Lung (tissue), 12 donors: Measurements from ENCODE around the gene SRPK2. TPM values are rescaled to one million over a fixed set of nuclear protein-coding genes. Genes with fewer than 3 reads are reported as not detected.
"Not testable (repeated sequence)": the region's sequence is repeated elsewhere in the genome, so short reads cannot be mapped to it uniquely, and the experiment has no call there.

Experiments used
- ATAC-seq: fragments of 200-7000 bp; cut with Tn5 transposase; one replicate; pipeline ENCODE4 v1.9.1; 2020; ENCODE audit warnings: moderate number of reproducible peaks; ENCODE audit not compliant: insufficient read depth, low FRiP score
- DNase-seq, 3 donors: peaks; one replicate each; pipeline ENCODE4 v3.0.0-alpha.2; 2013 to 2017
- H3K27ac ChIP-seq, 2 donors: one replicate each; pipeline ENCODE4 v1.5.1; 2013; ENCODE audit warnings: mild to moderate bottlenecking in 2 of 2, moderate library complexity in 2 of 2, control low read depth in 1 of 2, inconsistent platforms in 1 of 2, low read depth in 1 of 2, low read length in 1 of 2
- H3K27me3 ChIP-seq, 3 donors: one replicate each; pipeline ENCODE4 v1.5.1; 2013; ENCODE audit warnings: low read length in 2 of 3; ENCODE audit not compliant: control insufficient read depth in 3 of 3, insufficient read depth in 3 of 3
- H3K36me3 ChIP-seq, 4 donors: one replicate each; pipeline ENCODE4 v1.5.1; 2013; ENCODE audit warnings: low read length in 4 of 4, mild to moderate bottlenecking in 1 of 4, moderate library complexity in 1 of 4; ENCODE audit not compliant: control insufficient read depth in 4 of 4, insufficient read depth in 4 of 4
- H3K4me1 ChIP-seq, 5 donors: one replicate each; pipeline ENCODE4 v1.5.1; 2013; ENCODE audit warnings: low read length in 5 of 5, mild to moderate bottlenecking in 2 of 5, moderate library complexity in 1 of 5; ENCODE audit not compliant: control insufficient read depth in 5 of 5, insufficient read depth in 5 of 5
- H3K4me3 ChIP-seq: one replicate; pipeline ENCODE4 v1.5.1; 2013; ENCODE audit warnings: mild to moderate bottlenecking, control low read depth, moderate library complexity
- H3K9ac ChIP-seq, 2 donors: one replicate each; pipeline ENCODE4 v1.5.1; 2013; ENCODE audit warnings: low read length in 2 of 2, control low read depth in 1 of 2; ENCODE audit not compliant: insufficient read depth in 1 of 2
- H3K9me3 ChIP-seq, 4 donors: one replicate each; pipeline ENCODE4 v1.5.1; 2013; ENCODE audit warnings: low read length in 3 of 4, mild to moderate bottlenecking in 1 of 4, moderate library complexity in 1 of 4; ENCODE audit not compliant: control insufficient read depth in 4 of 4, insufficient read depth in 3 of 4
- CTCF ChIP-seq: IDR thresholded peaks from 2 replicates; pipeline ENCODE4 v1.5.1; 2012; ENCODE audit warnings: mild to moderate bottlenecking; ENCODE audit errors: control extremely low read depth, extremely low read depth
- WGBS, 2 donors: extraction: QIAGEN DNeasy Blood & Tissue Kit; methylation state at CpG; one replicate each; pipeline ENCODE4 v1.1.7; 2013; 5-methylcytosine and 5-hydroxymethylcytosine counted together
- polyA plus RNA-seq, 2 donors: library from polyadenylated mRNA; stranded (reverse); fragments of 200-250 nt; gene quantifications; one replicate each; pipeline ENCODE4 v1.2.1, GENCODE V29; 2013
- total RNA-seq, 2 donors: library from RNA; depleted of rRNA in 1 of 2; stranded (reverse); fragments of >200 nt in 1 of 2; gene quantifications; one replicate each; pipeline ENCODE4 v1.2.1, GENCODE V29; 2014 to 2021
- donor health status: control.
- donor health status: control.
- donor health status: Bipolar disorder and iron deficiency.
- donor health status: healthy.
- donor health status: DM: yes; HTN: yes; CAD: no.

Gene SRPK2
- total and polyA plus RNA-seq, 4 donors, result 10.8 to 71.2 (median 23.2) TPM

GRCh38 chr7:105325216-105325904 lies 63.4 kb downstream of the SRPK2 start:
- 88 to 89% methylated on average over 5 of the region's 5 CpGs for WGBS, 2 donors
- no peaks in the 10 kb centered on the region for H3K9me3 ChIP-seq
- no peak for DNase-seq
- H3K36me3 ChIP-seq, result no peaks in the 10 kb centered on the region
- H3K27me3 ChIP-seq, result no peaks in the 10 kb centered on the region
- no peak overlapping the region for H3K9ac ChIP-seq
- H3K4me1 ChIP-seq, result peaks cover 0 to 1% (median 0%) of the 10 kb centered on the region in 5 donors
- no peak for ATAC-seq
- no peak overlapping the region for H3K4me3 ChIP-seq
- no peak overlapping the region for H3K27ac ChIP-seq
- no peak for TF ChIP-seq CTCF

- not testable (repeated sequence) for ATAC-seq
Measured at GRCh38 chr7:105324606-105325005, 64.1 kb downstream of the SRPK2 start.

GRCh38 chr7:105323366-105323765 lies 65.4 kb downstream of the SRPK2 start:
- H3K36me3 ChIP-seq, result no peaks in the 10 kb centered on the region
- H3K9me3 ChIP-seq, result no peaks in the 10 kb centered on the region
- H3K27me3 ChIP-seq, result no peaks in the 10 kb centered on the region
- peaks cover 0 to 1% (median 0%) of the 10 kb centered on the region in 5 donors for H3K4me1 ChIP-seq
- no peak overlapping the region for H3K9ac ChIP-seq
- no peak overlapping the region for H3K27ac ChIP-seq
- ATAC-seq (no peak), DNase-seq (no peak)
- 80 to 87% methylated on average over 1 of the region's 1 CpG for WGBS, 2 donors
- H3K4me3 ChIP-seq, result no peak overlapping the region
- TF ChIP-seq CTCF, result no peak

More at GRCh38 chr7:105324606-105325005, 64.1 kb downstream of the SRPK2 start:
- H3K9ac ChIP-seq, H3K4me1 ChIP-seq, H3K4me3 ChIP-seq, H3K27ac ChIP-seq, DNase-seq, H3K9me3 ChIP-seq, H3K27me3 ChIP-seq, H3K36me3 ChIP-seq: not testable (repeated sequence)
- 85 to 87% methylated on average over 8 of the region's 8 CpGs for WGBS, 2 donors

- WGBS, 2 donors, result 91 to 96% methylated on average over 6 of the region's 6 CpGs
- Histone ChIP-seq H3K4me1 (peaks cover 0 to 1% (median 0%) of the 10 kb centered on the region in 5 donors), H3K27me3 (no peaks in the 10 kb centered on the region), H3K9me3 (no peaks in the 10 kb centered on the region), H3K27ac (no peak overlapping the region), H3K9ac (no peak overlapping the region), H3K4me3 (no peak overlapping the region), H3K36me3 (no peaks in the 10 kb centered on the region)
- ATAC-seq (no peak), DNase-seq (no peak)
- no peak for TF ChIP-seq CTCF
Measured at GRCh38 chr7:105322655-105323277, 66.0 kb downstream of the SRPK2 start.
